NCI-H1092 (cell line): ENCODE results near the gene RMP24.
"Not testable (repeated sequence)": the region's sequence is repeated elsewhere in the genome, so short reads cannot be mapped to it uniquely, and the experiment has no call there.

Experiments used
- DNase-seq: peaks from one replicate; lab custom pipeline; 2025; lab: John Stamatoyannopoulos, UW

The RMP24 gene

GRCh38 chr18:35968278-35968880 lies 4.1 kb upstream of the RMP24 start:
- no peak for DNase-seq

GRCh38 chr18:35969676-35970075 lies 2.8 kb upstream of the RMP24 start:
- DNase-seq = no peak

DNA sequence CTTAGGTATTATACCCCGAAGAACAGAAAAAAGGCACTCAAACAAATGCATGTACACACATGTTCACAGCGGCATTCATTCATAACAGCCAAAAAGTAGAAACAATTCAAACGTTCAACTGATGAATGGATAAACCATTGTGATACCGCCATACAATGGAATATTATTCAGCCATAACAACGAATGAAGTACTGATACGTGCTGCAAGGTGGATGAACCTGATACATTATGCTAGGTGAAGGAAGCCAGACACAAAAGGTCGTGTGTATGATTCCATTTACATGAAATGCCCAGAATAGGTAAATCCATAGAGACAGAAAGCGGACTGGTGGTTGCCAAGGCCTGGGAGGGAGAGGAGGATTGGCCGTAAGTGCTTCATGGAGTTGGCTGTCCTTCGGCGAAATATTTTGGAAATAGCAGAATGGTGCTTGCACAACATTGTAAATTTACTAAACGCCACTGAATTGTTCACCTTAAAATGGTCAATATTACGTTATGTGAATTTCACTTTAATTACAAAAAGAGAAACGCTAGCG lies 750 bp upstream of the RMP24 start:
- DNase-seq = no peak

GRCh38 chr18:35973650-35974049 lies 1.2 kb downstream of the RMP24 start:
- no peak for DNase-seq

DNA sequence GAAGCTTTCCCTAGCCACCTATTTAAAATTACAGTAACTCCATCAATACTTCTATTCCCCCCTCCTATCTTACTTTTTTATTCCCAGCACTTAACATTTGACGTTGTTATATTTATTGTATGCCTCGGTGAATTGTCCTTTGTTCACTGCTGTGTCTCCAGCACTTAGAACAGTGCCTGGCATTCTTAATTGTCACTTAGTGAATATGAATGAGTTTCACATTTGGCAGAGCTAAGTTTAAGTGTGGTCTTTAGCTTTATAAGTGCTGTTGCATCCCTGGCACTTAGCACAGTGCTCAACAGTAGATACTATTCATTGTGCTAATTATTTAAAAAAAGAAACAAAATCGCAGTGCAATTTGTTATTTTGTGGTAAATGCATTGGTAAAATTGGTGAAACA lies 1.7 kb downstream of the RMP24 start:
- no peak for DNase-seq

DNA sequence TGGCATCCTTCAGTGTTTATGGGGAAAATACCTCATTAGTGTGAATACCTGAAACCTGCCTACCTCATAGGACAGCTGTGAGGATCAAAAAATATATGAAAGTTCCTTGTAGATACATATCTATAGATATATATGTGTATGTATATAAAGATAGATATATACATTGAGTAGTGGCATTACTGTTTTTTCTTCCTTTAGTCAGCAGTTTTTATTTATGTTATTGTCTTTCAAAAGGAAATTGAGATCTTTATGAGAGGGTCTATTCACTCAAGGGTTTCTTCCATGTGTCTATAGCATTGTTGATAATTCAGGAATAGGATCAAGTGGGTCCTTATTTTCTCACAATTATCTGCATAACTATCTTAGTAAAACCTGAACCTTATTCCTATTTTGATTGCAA lies 6.6 kb downstream of the RMP24 start:
- DNase-seq = no peak

- DNase-seq = no peak
Observed at GRCh38 chr18:35982409-35983114, 10.1 kb downstream of the RMP24 start.

DNA sequence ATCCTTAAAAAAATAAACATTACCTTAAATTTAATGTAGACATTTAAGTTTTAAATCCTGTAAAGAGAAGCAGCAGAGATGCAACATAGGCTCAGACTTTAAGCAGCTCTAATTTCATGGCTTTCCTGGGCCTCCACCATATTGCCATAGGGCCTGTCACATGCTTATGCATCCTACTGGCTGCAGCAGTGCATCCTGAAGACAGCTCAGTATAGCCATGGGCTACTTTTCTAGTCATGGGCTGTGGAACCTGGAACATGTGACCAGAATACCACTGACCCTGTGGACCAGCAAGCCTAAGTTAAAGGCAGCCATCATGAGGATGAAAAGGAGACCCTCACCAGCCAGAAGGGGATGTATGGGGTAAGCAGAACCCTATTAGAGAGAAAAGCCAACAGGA lies 10.7 kb downstream of the RMP24 start:
- no peak for DNase-seq

DNA sequence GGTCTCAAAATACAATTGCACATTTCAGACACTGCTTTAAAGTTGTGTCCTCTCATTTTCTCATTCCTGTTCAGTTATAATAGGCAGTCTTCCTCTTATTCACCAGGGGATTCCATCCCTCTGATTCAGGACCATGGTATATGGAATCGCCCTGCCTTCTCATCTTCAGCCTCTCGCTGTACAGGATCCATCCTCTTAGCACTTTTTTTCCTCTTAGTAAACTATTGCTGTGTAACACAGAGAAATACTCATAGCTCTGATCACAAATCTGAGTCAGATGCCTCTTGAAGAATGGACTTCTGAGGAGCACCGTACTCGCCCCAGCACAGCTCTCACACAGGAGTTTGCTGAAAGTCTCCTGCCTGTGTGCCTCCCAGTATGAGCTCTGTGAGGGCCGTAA lies 11.3 kb downstream of the RMP24 start:
- DNase-seq = no peak

- no peak for DNase-seq
Observed at GRCh38 chr18:35991696-35992095, 19.2 kb downstream of the RMP24 start.

- DNase-seq = no peak
Observed at GRCh38 chr18:35993013-35993412, 20.5 kb downstream of the RMP24 start.

GRCh38 chr18:35998967-35999366 lies 26.5 kb downstream of the RMP24 start:
- no peak for DNase-seq

DNA sequence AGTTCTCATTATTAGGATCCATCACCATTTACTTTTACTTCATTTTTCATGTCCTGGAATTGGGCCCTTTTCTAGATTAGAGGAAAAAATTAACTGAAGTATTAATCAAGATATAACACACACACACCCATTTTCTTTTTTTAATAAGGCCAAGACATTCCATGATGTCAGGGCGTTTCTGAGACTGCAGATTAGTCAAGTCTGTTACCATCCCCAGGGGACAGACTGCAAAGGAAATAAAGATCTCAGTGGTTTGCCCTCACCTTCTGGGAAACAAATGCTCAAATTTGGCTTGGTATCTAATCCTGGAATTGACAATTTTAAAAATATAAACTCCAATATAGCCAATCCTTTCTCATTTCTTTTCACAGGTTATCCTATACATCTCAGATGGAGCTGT lies 27.4 kb downstream of the RMP24 start:
- no peak for DNase-seq

GRCh38 chr18:36006997-36007396 lies 34.5 kb downstream of the RMP24 start:
- DNase-seq = no peak

DNA sequence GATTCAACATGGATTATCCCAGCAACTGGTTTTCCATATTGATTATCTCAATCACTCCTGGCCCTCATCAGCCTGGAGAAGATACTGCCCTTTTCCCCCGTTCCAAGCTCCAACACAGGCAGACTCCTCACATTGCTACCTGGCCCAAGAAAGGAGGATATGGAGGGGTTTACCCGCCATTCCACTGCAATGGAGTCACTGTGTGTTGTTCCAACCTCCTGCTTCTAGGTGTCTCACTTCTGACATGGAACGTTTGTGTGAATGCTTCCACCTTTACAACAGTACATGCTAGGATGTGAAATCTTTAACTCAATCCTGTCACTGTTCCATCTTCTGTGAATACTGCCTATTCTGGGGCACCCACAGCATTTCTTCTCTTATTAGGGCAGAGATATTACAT lies 36.7 kb downstream of the RMP24 start:
- no peak for DNase-seq

DNA sequence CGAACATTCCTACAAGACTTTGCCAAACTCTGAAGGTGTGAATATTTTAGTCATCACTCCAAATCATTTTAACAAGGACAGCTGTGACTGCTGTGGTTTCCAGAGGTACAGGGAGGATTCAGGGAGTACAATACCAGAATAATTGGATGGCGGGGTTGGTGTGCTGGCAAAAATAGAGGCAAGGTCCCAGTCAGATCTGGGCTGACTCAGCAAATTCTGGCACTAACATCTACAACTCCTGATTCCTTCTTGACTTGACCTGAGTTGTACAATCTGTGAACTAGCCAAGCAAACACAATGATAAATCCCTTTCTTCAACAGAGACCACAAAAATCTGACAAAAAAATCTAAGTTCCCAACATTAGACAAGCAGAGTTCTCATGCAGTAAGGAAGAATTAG lies 40.4 kb downstream of the RMP24 start:
- DNase-seq = no peak

DNA sequence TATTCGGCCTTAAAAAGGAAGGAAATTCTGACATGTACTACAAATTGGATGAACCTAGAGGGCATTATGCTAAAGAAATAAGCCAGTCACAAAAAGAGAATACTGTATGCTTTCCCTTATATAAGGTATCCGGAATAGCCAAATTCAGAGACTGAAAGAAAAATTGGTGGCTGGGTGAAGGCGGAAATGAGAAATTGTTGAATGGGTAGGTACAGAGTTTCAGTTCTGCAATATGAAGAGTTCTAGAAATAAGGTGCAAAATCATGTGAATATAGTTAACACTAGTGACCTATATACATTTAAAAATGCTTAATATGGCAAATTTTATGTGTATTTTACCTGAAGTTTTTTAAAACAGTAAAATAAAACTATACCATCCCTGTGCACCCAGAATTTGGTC lies 43.1 kb downstream of the RMP24 start:
- DNase-seq = no peak

DNA sequence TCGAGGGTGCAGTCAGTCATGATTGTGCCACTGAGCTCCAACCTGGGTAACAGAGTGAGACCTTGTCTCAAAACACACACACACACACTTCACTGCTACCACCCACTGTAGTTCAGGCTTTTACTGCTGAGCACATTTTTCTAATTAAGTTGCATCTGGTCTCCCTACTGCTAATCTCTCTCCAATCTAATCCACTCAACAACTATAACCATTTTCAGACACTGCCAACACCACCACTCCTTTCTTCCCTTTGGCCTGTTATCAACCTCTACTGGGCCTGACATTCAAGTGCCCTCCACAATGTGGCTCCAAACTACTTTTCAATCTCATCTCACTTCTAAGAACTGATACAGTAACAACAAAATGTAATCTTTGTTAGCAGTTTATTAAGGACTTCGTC lies 44.8 kb downstream of the RMP24 start:
- DNase-seq = no peak

DNA sequence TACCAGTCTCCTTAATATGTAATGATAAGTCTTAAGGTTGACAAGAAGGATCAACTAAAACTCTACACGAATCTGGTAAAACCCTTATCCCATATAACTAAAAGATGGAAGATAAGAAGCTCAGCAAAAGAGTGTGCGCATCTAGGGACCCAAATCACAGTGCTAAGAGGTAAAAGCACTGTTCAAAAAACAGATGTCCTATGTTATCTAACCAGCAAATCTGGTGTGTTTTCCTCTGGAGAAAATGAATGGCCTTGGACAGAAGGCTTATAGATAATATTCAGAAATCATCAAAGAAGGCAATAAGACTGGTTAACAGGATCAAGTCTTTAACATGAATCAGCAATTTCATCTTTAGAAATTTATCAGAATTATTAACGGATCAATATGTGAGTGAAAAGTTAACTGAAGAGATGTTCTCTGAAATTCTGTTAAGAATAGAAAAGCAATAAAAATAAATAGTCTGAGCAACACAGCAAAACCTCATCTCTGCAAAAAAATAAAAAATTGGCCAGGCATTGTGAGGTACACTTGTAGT lies 47.8 kb downstream of the RMP24 start:
- no peak for DNase-seq

- no peak for DNase-seq
Observed at GRCh38 chr18:36023336-36023735, 50.9 kb downstream of the RMP24 start.

DNA sequence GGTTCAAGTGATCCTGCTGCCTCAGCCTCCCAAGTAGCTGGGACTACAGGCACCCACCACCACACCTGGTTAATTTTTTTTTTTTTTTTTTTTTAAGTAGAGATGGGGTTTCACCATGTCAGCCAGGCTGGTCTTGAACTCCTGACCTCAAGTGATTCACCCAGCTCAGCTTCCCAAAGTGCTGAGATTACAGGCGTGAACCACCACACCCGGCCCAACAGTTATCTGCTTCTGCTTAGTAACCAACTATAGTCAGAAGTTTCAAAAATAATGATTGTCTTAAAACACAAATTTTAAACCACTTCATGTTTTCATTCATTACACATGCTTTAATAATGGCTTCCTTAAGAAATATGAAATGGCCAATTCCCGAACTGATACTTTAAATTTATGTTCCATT lies 51.8 kb downstream of the RMP24 start:
- not testable (repeated sequence) for DNase-seq

DNA sequence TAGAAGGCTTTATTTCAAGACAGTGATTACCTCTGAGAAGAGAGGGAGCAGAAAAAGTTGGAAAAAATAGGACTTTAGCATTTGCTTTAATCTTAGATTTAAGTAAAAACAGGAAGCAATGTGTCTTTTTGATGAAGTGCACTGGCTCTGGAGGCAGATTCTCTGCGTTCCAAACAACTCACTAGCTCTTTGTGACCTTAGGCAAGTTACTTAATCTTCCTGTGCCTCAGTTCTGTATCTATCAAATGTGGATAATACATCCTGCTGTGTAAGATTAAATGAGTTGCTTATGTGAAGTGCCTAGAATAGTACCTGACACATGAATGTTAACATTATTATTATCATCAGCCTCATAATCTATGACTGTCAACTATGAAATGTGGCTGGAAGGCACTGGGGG lies 52.5 kb downstream of the RMP24 start:
- DNase-seq = no peak

GRCh38 chr18:36028859-36029258 lies 56.4 kb downstream of the RMP24 start:
- no peak for DNase-seq
